NCI-H1417 treated with DMSO at 0.1 percent for 48 hours (cell line): Measurements from ENCODE around the gene SMAD6.

Experiments used
- DNase-seq: peaks from one replicate; lab custom pipeline; 2025; lab: John Stamatoyannopoulos, UW

SMAD6 gene

DNA sequence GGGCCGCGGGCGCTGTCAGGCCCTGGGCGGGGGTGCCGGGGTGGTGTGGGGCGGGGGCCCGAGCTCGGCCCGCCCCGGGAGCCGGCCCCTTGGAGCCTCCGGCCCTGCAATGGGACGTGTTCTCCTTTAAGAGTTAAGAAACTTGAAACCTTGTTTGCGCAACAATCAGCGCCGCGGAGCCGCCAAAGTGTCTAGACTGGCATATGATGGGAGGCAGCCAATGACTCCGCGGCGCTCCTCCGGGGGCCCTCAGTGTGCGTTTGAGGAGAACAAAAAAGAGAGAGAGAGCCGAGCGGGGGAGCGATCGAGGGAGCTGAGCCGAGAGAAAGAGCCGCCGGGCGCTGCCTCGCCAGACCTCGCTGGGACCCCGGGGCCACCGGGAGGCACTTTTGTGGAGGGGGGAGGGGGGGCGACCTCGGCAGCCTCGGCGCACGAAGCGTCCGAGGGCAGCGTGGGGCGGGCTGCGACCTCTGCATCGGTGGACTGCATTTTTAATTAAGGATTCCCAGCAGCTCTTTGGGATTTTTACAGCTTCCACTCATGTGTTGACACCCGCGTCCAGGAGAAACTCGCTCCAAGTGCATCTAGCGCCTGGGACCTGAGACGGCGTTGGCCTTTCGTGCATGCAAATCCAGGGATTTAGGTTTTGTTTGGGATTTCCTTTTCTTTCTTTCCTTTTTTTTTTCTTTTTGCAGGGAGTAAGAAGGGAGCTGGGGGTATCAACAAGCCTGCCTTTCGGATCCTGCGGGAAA is at the start of gene SMAD6:
Gene SMAD6, plus strand, starts transcription at position 202 of the 752 bp plus-strand sequence. CDS start 1,023 bp downstream, outside the sequence.
- DNase-seq, result peak; percentile 71

- DNase-seq, result no peak
Observed at GRCh38 chr15:66652806-66653205, 49.2 kb upstream of the SMAD6 start.

DNA sequence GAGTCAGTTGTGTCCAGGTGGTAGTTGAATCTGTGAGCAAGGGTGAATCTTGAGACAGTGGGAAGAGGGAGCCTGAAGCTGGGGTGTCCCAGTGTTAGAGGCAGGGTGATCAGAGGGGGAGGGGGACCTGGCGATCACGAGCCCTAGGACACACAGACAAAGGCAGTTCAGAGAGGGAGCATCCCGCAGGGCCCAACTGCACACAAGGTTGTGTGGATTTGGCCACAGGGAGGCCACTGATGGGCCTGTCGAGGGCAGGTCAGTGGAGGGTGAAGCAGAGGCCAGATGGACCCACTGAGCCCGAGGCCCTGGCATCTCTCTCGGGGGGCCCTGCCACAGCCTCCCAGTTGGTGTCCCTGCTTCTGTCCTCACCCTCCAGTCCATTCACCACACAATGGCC is 48.6 kb upstream of the SMAD6 start:
- DNase-seq, result no peak

- no peak for DNase-seq
Observed at GRCh38 chr15:66653852-66654251, 48.2 kb upstream of the SMAD6 start.

GRCh38 chr15:66654361-66654738 is 47.7 kb upstream of the SMAD6 start:
- DNase-seq, result no peak

DNA sequence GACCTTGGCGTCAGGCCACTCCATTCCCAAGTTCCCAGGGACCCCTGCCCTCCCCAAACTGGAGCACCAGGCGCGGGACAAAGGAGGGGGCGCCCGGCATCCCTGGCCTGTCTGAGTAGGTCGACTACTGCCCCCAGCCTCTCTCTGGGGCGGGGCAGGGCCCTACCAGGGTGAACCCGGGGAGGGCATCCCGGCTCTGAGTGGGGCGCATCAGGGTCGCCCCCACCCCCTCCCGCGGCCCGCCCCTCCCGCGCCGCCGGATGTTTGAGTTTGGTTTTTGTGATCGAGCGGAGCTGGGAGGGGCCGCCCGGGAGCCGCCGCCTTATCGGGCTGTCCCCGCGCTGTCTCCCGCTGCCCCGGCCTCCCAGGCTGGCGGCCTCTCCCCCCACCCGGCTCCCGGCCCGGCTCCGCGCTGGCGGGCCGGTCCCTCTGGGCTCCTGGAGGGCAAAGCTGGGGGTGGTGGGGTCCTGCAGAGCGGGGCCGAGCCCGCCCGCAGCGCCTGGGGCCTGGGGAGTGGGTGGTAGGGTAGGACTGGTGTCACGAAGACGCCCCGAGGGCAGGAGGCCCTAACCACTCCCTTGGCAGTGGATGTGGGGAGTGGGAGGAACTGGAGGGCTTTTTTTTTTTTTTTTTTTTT is 47.2 kb upstream of the SMAD6 start:
- no peak for DNase-seq

DNA sequence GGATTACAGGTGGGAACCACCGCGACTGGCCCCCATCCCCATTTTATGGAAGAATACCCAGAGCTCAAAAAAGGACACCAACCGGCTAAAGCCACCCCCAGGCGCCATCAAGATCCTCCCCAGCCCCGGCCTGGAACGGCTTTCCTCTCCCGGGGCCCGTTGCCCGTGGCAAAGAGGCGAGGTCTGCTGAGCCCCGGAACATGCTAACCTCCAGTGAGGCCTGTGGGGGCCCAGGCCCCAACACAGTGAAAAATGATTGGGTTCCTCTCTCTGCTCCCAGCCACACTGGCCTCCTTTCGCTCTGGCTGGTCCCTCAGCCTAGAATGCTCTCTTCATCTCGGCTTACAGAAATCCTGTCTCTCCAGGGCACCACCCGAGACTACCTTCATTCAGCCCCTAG is 46.5 kb upstream of the SMAD6 start:
- DNase-seq, result no peak

- no peak for DNase-seq
Observed at GRCh38 chr15:66655997-66656396, 46.0 kb upstream of the SMAD6 start.

DNA sequence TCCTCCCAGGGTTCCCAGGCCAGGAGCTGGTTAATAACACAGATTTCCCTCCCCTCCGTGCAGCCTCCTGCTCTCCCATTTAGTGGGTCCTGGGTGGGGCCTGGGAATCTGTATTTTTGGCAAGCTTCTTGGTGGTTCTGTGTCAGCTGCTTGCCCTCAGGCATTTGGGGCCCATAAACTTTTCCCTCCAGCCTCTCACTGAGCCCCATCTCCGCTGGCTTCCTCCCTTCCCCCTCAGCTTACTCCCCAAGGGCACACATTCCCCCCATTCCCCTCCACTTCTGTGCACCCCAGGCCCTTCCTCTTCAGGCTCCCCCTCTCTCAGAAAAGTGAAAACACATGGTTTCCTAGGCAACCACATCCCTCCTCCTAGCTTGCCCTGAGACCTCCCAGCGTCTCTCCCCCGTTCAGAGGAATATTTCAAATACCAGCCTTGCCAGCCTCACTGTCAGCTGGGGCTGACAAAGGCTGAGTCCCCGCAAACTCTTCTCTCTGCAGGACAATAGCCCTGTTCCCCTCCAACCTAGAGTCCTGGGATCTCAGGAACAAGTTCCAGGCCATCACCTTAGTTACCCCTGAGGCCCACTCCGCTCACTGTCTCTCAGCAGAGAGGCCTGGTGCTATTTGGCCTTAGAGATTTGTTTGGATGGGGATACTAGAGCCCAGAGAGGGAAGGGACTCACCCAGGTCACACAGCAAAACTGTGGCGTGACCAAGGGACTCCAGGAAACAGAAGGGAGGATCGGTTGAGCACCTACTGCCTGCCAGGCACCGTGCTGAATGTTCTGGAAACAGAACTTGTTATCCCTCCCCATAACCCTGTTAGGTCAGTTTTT is 44.6 kb upstream of the SMAD6 start:
- no peak for DNase-seq

DNA sequence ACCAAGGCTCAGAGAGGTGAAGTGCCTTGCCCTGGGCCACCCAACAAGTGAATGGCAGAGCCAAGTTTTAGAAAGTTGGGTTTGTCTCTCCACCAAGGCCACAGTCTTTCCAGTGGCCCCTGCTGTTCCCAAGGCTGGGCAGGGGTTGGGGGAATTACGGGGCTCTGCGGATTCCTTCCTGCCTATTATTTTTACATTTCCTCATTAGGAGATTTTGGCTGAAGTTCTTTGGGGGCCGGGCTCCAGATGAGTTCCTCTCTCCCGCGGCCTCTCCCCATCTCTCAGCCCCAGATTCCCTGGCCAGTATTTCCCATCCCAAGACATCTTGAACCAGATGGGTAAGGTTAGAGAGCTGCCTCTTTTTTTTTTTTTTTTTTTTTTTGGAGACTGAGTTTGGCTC is 44.0 kb upstream of the SMAD6 start:
- no peak for DNase-seq

- no peak for DNase-seq
Observed at GRCh38 chr15:66658855-66659254, 43.2 kb upstream of the SMAD6 start.

GRCh38 chr15:66659384-66659783 is 42.7 kb upstream of the SMAD6 start:
- no peak for DNase-seq

- DNase-seq, result no peak
Observed at GRCh38 chr15:66661432-66662096, 40.5 kb upstream of the SMAD6 start.

GRCh38 chr15:66662522-66662921 is 39.5 kb upstream of the SMAD6 start:
- DNase-seq, result no peak

- DNase-seq, result no peak
Observed at GRCh38 chr15:66663664-66664063, 38.4 kb upstream of the SMAD6 start.

DNA sequence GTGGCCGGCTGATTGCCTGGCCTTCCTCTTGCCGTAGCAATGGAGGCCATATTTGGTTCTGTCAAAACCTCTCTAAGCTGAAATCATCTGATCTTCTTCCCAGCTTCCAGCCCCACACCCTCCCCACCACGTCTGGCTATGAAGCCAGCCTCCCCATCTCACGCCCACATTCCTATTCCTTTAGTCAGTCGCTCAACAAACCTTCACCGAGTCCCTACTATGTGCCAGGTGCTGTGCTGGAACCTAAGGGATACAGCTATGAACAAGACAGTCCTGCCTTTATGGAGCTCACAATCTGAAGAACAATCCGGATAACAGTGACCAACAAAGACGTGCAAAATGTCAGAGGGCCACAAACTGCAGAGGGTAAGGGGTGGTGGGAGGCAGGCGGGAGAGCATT is 31.9 kb upstream of the SMAD6 start:
- DNase-seq, result no peak

GRCh38 chr15:66670762-66671580 is 31.1 kb upstream of the SMAD6 start:
- DNase-seq, result no peak

DNA sequence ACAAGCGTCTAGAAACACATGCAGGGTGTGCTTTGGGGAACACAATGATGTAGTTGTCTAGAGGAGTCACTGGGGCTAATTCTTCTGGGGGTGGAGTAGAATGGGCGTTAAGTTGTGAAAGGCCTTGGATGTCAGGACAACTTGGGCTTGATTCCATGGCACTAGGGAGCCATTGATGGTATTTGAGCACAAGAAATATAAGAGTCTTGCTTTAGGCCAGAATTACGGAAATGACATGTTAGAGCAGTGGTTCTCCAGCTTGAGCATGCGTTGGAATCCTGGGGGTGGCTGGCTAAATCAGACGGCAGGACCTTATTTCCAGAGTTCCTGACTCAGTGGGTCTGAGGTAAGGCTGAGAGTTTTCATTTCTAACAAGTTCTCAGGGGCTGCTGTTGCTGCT is 29.2 kb upstream of the SMAD6 start:
- no peak for DNase-seq

DNA sequence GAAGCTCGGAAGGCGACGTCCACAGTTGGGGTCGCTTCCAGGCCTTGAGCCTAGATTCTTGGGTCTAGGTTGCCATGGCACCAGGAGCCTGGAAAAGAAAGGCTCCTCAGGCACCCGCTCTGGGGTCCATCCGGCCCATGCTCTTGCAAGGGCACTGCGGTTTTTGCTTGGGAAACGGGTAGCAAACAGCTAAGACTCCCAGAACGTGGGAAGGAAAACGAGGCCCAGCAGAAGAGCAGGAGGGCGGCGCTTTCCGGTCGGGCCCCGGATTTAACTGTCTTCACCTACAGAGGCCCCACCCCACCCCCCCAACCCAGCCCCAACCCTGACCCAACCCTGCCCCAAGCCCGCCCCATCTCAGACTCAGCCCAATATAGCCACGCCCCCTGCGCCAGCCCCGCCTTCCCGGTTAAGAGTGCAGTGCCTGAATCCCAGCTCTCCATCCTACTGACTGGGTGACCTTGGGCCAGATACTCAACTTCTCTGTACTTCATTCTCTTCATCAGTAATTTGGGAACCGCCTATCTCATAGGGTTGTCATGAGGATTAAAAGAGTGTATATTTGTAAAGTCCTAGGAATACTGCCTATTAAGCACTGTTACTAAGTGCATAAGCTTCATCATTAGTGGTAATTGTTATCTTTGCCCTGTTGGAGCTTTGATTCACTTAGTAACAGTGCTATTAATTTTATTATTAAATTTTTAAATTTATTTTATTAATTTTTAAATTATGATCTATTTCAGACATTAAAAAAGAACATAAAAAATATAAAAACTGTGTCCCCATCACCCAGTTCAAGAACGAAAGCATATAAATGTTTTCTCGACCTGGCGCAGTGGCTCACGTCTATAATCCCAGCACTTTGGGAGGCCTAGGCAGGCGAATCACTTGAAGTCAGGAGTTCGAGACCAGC is 28.4 kb upstream of the SMAD6 start:
- no peak for DNase-seq

DNA sequence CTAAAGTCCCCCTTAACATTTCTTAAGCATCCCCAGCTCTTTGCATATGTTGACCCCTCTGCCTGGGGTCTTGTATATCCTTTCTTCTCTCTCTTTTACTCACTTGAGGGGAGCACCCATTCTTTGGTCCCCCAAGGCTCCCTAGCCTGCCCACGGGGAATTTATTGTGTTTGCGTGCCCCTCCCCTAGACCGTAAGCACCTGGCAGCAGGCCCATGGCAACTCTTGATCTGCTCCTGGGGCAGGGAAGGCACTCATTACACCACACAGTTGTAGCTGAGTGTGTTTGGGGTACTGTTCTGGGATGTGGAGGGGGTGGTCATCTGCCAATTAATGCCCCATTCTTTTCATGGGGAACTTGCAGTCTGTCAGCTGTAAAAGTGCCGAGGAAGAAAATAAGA is 27.3 kb upstream of the SMAD6 start:
- DNase-seq, result no peak
